Smooth muscle cell (in vitro differentiated cells): Measurements from ENCODE around the gene BATF3. TPM values are rescaled to one million over a fixed set of nuclear protein-coding genes. Genes with fewer than 3 reads are reported as not detected.

Source experiments
- DNase-seq: peaks from one replicate; lab custom pipeline; 2025; ENCODE audit not compliant: unreplicated experiment; lab: John Stamatoyannopoulos, UW
- H2AFZ ChIP-seq: fragments of 200-600 bp; sonication (generic); 2 replicates; pipeline ENCODE4 v1.6.0; 2016; ENCODE audit warnings: antibody characterized with exemption, low read depth, mild to moderate bottlenecking
- H3F3A ChIP-seq: fragments of 200-600 bp; sonication (generic); 2 replicates; pipeline ENCODE4 v1.6.0; 2017; ENCODE audit warnings: antibody characterized with exemption, low read depth
- H3K27ac ChIP-seq: fragments of 200-600 bp; sonication (generic); 2 replicates; pipeline ENCODE4 v1.5.1; 2016; ENCODE audit warnings: low read depth, mild to moderate bottlenecking
- H3K27me3 ChIP-seq: fragments of 200-600 bp; sonication (generic); 2 replicates; pipeline ENCODE4 v1.6.1; 2016; ENCODE audit warnings: low read depth, mild to moderate bottlenecking
- H3K36me3 ChIP-seq: fragments of 200-600 bp; sonication (generic); 2 replicates; pipeline ENCODE4 v1.5.1; 2016; ENCODE audit warnings: low read depth
- H3K4me1 ChIP-seq: fragments of 200-600 bp; sonication (generic); 2 replicates; pipeline ENCODE4 v1.5.1; 2016; ENCODE audit warnings: low read depth
- H3K4me2 ChIP-seq: fragments of 200-600 bp; sonication (generic); 2 replicates; pipeline ENCODE4 v1.6.0; 2016; ENCODE audit warnings: mild to moderate bottlenecking
- H3K4me3 ChIP-seq: fragments of 200-600 bp; sonication (generic); 2 replicates; pipeline ENCODE4 v1.5.1; 2016; ENCODE audit warnings: mild to moderate bottlenecking
- H3K79me2 ChIP-seq: fragments of 200-600 bp; sonication (generic); 2 replicates; pipeline ENCODE4 v1.6.0; 2016; ENCODE audit warnings: low read depth, mild to moderate bottlenecking
- H3K9ac ChIP-seq: fragments of 200-600 bp; sonication (generic); 2 replicates; pipeline ENCODE4 v1.6.0; 2016; ENCODE audit warnings: low read depth
- H3K9me3 ChIP-seq: fragments of 200-600 bp; sonication (generic); replicated peaks from 2 replicates; pipeline ENCODE4 v1.5.1; 2016; ENCODE audit warnings: low read depth
- H4K20me1 ChIP-seq: fragments of 200-600 bp; sonication (generic); 2 replicates; pipeline ENCODE4 v1.6.0; 2016; ENCODE audit warnings: low read depth
- WGBS: methylation state at CpG from one replicate; pipeline ENCODE4 v1.1.7; 2016; ENCODE audit warnings: low lambda C conversion rate; 5-methylcytosine and 5-hydroxymethylcytosine counted together
- polyA plus RNA-seq: library from polyadenylated mRNA; unstranded; fragments of >200 nt; fragmentation: Nextera tagmentation; extraction: Ambion mirVana; gene quantifications from 2 replicates; pipeline ENCODE4 v1.2.1, GENCODE V29; 2016
- total RNA-seq: library from RNA; depleted of rRNA; stranded (reverse); fragments of >200 nt; gene quantifications from 2 replicates; pipeline ENCODE4 v1.2.3, GENCODE V29; 2014
- TF ChIP-seq, protein P1 (sequence below): fragments of 200-600 bp; sonication (generic); IDR thresholded peaks from 2 replicates; pipeline ENCODE4 v1.5.1; 2017; ENCODE audit warnings: borderline replicate concordance, mild to moderate bottlenecking, antibody characterized with exemption; ENCODE audit not compliant: insufficient read depth, poor library complexity, severe bottlenecking

Gene BATF3
- total and polyA plus RNA-seq, 2 experiments from 2014 or later = 5.8 to 11.5 TPM

DNA sequence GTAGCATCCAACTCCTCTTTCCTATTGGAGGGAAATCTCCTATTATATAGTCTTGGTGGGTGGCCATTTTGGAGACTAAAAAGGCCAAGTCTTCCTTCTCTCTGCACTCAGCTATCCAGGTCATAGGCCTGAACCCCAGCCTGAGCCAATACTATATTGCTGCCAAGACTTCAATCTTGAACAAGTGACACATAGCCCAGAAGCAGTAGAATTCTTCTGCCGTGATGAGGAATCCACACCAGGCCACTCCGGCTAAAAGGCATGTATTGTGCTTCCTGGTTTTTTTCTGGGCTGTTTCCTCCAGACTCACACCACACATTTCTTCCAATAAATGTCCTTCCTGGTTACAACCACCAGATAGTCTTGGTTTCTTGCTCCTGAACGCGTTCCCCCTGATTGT, 48.1 kb downstream of the BATF3 start:
- Histone ChIP-seq H3K4me1 (no peaks in the 10 kb centered on the region), H4K20me1 (no peaks in the 10 kb centered on the region), H3K27ac (no peak overlapping the region), H3K4me3 (no peak overlapping the region), H3K9me3 (no peaks in the 10 kb centered on the region), H3K36me3 (no peaks in the 10 kb centered on the region), H3K79me2 (no peaks in the 10 kb centered on the region), H3K4me2 (no peak overlapping the region), H3K9ac (no peak overlapping the region), H2AFZ (no peak overlapping the region), H3K27me3 (no peaks in the 10 kb centered on the region), H3F3A (no peaks in the 10 kb centered on the region)
- no peak for DNase-seq
- 86% methylated on average over 4 of the region's 4 CpGs for WGBS
- TF ChIP-seq, protein P1, sequence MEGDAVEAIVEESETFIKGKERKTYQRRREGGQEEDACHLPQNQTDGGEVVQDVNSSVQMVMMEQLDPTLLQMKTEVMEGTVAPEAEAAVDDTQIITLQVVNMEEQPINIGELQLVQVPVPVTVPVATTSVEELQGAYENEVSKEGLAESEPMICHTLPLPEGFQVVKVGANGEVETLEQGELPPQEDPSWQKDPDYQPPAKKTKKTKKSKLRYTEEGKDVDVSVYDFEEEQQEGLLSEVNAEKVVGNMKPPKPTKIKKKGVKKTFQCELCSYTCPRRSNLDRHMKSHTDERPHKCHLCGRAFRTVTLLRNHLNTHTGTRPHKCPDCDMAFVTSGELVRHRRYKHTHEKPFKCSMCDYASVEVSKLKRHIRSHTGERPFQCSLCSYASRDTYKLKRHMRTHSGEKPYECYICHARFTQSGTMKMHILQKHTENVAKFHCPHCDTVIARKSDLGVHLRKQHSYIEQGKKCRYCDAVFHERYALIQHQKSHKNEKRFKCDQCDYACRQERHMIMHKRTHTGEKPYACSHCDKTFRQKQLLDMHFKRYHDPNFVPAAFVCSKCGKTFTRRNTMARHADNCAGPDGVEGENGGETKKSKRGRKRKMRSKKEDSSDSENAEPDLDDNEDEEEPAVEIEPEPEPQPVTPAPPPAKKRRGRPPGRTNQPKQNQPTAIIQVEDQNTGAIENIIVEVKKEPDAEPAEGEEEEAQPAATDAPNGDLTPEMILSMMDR = no peak

DNA sequence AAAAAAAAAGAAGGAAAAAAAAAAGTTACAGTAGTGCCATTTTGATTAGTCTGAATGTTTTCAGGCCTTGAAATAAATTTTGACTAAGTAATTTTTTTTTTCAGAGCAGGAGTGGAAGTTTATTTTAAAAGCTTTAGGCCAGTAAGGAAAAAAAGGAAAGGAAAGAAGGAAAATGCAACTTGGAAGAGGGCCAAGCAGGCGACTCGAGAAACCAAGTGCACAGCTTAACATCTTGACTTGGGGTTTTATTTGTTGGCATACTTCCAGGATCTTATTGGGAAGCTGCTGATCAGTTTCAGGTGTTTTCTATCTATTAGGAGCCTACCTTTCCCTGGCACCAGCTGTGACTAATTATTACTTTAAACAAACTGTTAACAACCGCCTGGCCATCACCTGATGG, 49.4 kb downstream of the BATF3 start:
- Histone ChIP-seq H4K20me1 (no peaks in the 10 kb centered on the region), H3K4me3 (no peak overlapping the region), H3K79me2 (no peaks in the 10 kb centered on the region), H3K9me3 (no peaks in the 10 kb centered on the region), H3K27me3 (no peaks in the 10 kb centered on the region), H2AFZ (no peak overlapping the region), H3K9ac (no peak overlapping the region), H3F3A (no peaks in the 10 kb centered on the region), H3K4me1 (no peaks in the 10 kb centered on the region), H3K27ac (no peak overlapping the region), H3K36me3 (no peaks in the 10 kb centered on the region), H3K4me2 (no peak overlapping the region)
- TF ChIP-seq, protein P1 = no peak
- DNase-seq = no peak
- WGBS = 57% methylated on average over 3 of the region's 3 CpGs

DNA sequence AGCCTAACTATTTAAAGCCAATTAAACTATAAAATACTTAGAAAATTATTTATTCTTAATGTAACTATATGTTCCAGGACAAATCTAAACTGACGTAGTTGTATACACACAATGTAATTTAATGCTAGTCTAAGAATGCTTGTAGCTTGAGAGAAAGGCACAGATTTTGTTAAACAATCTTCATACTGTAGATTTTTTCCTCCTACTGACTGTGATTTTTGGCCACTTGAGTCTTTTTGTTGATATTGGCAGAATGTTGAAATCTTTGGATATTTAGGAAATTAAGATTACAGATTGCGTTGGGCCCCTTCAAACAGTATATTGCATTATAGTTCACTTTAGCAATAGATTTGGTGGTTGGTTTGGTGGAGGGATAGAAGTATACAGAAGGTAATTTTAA, 50.6 kb downstream of the BATF3 start:
- no peak overlapping the region for H3K9ac ChIP-seq
- H2AFZ ChIP-seq = no peak overlapping the region
- H3K4me2 ChIP-seq = no peak overlapping the region
- TF ChIP-seq, protein P1 = no peak
- no peaks in the 10 kb centered on the region for H3F3A ChIP-seq
- H3K79me2 ChIP-seq = no peaks in the 10 kb centered on the region
- no peak overlapping the region for H3K27ac ChIP-seq
- H3K27me3 ChIP-seq = no peaks in the 10 kb centered on the region
- no peaks in the 10 kb centered on the region for H3K9me3 ChIP-seq
- 93% methylated on average over 2 of the region's 2 CpGs for WGBS
- no peaks in the 10 kb centered on the region for H3K4me1 ChIP-seq
- no peaks in the 10 kb centered on the region for H4K20me1 ChIP-seq
- DNase-seq = no peak
- H3K4me3 ChIP-seq = no peak overlapping the region
- no peaks in the 10 kb centered on the region for H3K36me3 ChIP-seq

DNA sequence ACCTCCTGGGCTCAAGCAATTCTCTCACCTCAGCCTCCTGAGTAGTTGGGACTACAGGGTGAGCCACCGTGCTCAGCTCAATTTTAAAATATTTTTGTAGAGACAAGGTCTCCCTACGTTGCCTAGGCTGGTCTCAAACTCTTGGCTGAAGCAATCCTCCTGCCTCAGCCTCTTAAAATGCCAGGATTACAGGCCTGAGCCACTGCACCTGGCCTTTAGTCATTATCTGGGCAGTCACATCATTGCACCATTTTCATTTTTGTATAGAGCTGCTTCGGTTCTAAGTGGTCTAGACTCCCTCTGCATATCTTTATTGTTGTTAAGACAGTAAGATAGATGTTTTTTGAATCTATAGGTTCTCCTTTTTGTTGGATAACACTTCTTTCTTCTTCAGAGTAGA, 51.2 kb downstream of the BATF3 start:
- Histone ChIP-seq H3K79me2 (no peaks in the 10 kb centered on the region), H3K27me3 (no peaks in the 10 kb centered on the region), H3F3A (no peaks in the 10 kb centered on the region), H3K4me1 (no peaks in the 10 kb centered on the region), H3K27ac (no peak overlapping the region), H2AFZ (no peak overlapping the region), H3K36me3 (no peaks in the 10 kb centered on the region), H3K4me3 (no peak overlapping the region), H3K9me3 (no peaks in the 10 kb centered on the region), H3K4me2 (no peak overlapping the region), H4K20me1 (no peaks in the 10 kb centered on the region), H3K9ac (no peak overlapping the region)
- WGBS = 83% methylated on average over 3 of the region's 3 CpGs
- DNase-seq = no peak
- TF ChIP-seq, protein P1 = no peak
